HG03280 (cell line): ENCODE data around the gene FBXO22.
A peak's percentile ranks its signal among the peaks of the same experiment; 100 is the strongest.
"Not testable (repeated sequence)": the region's sequence is repeated elsewhere in the genome, so short reads cannot be mapped to it uniquely, and the experiment has no call there.

Experiments
- ATAC-seq: cut with Tn5 transposase; IDR thresholded peaks from one replicate; pipeline ENCODE4 v1.9.1; 2021; ENCODE audit warnings: mild to moderate bottlenecking, moderate library complexity; ENCODE audit not compliant: unreplicated experiment

The FBXO22 gene

GRCh38 chr15:75903331-75904239, at the start of gene FBXO22:
Gene FBXO22, plus strand, starts transcription at chr15:75903878. Its CDS starts 86 bp downstream, at chr15:75903964.
- peak; percentile 94 for ATAC-seq

- ATAC-seq, result no peak
Observed at GRCh38 chr15:75857886-75858285, 45.8 kb upstream of the FBXO22 start.

GRCh38 chr15:75861750-75862402, 41.8 kb upstream of the FBXO22 start:
- no peak for ATAC-seq

GRCh38 chr15:75862796-75863195, 40.9 kb upstream of the FBXO22 start:
- no peak for ATAC-seq

GRCh38 chr15:75864213-75865059, 39.2 kb upstream of the FBXO22 start:
- ATAC-seq, result no peak

- not testable (repeated sequence) for ATAC-seq
Observed at GRCh38 chr15:75866045-75866444, 37.6 kb upstream of the FBXO22 start.

GRCh38 chr15:75866916-75867315, 36.8 kb upstream of the FBXO22 start:
- no peak for ATAC-seq

GRCh38 chr15:75867449-75867848, 36.2 kb upstream of the FBXO22 start:
- no peak for ATAC-seq

- ATAC-seq, result no peak
Observed at GRCh38 chr15:75868019-75868418, 35.7 kb upstream of the FBXO22 start.

GRCh38 chr15:75869446-75869845, 34.2 kb upstream of the FBXO22 start:
- no peak for ATAC-seq

GRCh38 chr15:75871589-75871988, 32.1 kb upstream of the FBXO22 start:
- ATAC-seq, result not testable (repeated sequence)

- ATAC-seq, result no peak
Observed at GRCh38 chr15:75872403-75872990, 31.2 kb upstream of the FBXO22 start.

- no peak for ATAC-seq
Observed at GRCh38 chr15:75884041-75884440, 19.6 kb upstream of the FBXO22 start.

GRCh38 chr15:75887178-75887577, 16.5 kb upstream of the FBXO22 start:
- ATAC-seq, result no peak

GRCh38 chr15:75891895-75892294, 11.8 kb upstream of the FBXO22 start:
- ATAC-seq, result no peak

GRCh38 chr15:75895731-75896130, 7.9 kb upstream of the FBXO22 start:
- ATAC-seq, result no peak

- ATAC-seq, result no peak
Observed at GRCh38 chr15:75900577-75900976, 3.1 kb upstream of the FBXO22 start.

GRCh38 chr15:75902129-75902557, 1.5 kb upstream of the FBXO22 start:
- no peak for ATAC-seq

- no peak for ATAC-seq
Observed at GRCh38 chr15:75905231-75905630, 1.6 kb downstream of the FBXO22 start.

GRCh38 chr15:75910355-75910754, 6.7 kb downstream of the FBXO22 start:
- ATAC-seq, result not testable (repeated sequence)

GRCh38 chr15:75916978-75917377, 13.3 kb downstream of the FBXO22 start:
- ATAC-seq, result no peak
